ENCODE data around the gene TEAD3. TPM values are rescaled to one million over a fixed set of nuclear protein-coding genes. Genes with fewer than 3 reads are reported as not detected.

Gene TEAD3
- polyA plus RNA-seq, 1 donor from 2014 or later, result 0.10 TPM

DNA sequence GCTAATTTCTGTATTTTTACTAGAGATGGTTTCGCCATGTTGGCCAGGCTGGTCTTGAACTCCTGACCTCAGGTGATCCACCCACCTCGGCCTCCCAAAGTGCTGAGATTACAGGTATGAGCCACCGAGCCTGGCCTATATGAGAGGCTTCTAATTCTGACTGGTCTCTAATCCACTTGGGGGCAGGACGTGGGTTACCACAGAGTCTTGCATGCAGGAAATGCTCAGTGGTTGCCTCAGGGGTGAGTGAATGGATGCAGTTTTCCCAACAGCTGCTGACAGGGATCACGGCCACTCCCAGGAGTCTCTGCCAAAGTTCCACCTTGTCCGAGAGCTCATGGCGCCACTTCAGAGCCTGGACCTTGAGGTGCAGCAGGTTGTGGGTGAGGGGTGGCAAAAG, 51.2 kb downstream of the TEAD3 start:
- TF ChIP-seq MXI1 (conservative IDR thresholded peaks at IDR 0.05; ENCODE audit: poor library complexity, severe bottlenecking) (no peak), RAD21 (conservative IDR thresholded peaks at IDR 0.05) (no peak), TAF1 (IDR thresholded peaks at IDR 0.05; ENCODE audit: low read depth) (no peak), SMC3 (conservative IDR thresholded peaks at IDR 0.05; ENCODE audit: poor library complexity) (no peak)
- TF ChIP-seq, protein P1, sequence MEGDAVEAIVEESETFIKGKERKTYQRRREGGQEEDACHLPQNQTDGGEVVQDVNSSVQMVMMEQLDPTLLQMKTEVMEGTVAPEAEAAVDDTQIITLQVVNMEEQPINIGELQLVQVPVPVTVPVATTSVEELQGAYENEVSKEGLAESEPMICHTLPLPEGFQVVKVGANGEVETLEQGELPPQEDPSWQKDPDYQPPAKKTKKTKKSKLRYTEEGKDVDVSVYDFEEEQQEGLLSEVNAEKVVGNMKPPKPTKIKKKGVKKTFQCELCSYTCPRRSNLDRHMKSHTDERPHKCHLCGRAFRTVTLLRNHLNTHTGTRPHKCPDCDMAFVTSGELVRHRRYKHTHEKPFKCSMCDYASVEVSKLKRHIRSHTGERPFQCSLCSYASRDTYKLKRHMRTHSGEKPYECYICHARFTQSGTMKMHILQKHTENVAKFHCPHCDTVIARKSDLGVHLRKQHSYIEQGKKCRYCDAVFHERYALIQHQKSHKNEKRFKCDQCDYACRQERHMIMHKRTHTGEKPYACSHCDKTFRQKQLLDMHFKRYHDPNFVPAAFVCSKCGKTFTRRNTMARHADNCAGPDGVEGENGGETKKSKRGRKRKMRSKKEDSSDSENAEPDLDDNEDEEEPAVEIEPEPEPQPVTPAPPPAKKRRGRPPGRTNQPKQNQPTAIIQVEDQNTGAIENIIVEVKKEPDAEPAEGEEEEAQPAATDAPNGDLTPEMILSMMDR (IDR thresholded peaks at IDR 0.05; ENCODE audit: poor library complexity, severe bottlenecking), result no peak
- H4K20me1 ChIP-seq (ENCODE audit: insufficient read depth), result no peaks in the 10 kb centered on the region
- no peaks in the 10 kb centered on the region for H3K27me3 ChIP-seq (ENCODE audit: insufficient read depth, low read depth, low read length)
- H3K27ac ChIP-seq (ENCODE audit: low read length), result no peak overlapping the region
- no peaks in the 10 kb centered on the region for H3K79me2 ChIP-seq (replicated peaks; ENCODE audit: insufficient read depth, low read length)
- no peak overlapping the region for H3K4me3 ChIP-seq (ENCODE audit: low read length)
- H3K4me2 ChIP-seq (ENCODE audit: low read length), result no peak overlapping the region
- no peak overlapping the region for H2AFZ ChIP-seq (ENCODE audit: low read depth, low read length)
- H3K9me2 ChIP-seq (ENCODE audit: insufficient read depth, low read length), result no peaks in the 10 kb centered on the region
- H3K9ac ChIP-seq (ENCODE audit: low read length), result no peak overlapping the region
- H3K36me3 ChIP-seq (ENCODE audit: insufficient read depth, low read length), result no peaks in the 10 kb centered on the region
- no peaks in the 10 kb centered on the region for H3F3A ChIP-seq (ENCODE audit: insufficient read depth, low read length, poor library complexity, severe bottlenecking)
- no peaks in the 10 kb centered on the region for H3K9me3 ChIP-seq (ENCODE audit: low read length)

DNA sequence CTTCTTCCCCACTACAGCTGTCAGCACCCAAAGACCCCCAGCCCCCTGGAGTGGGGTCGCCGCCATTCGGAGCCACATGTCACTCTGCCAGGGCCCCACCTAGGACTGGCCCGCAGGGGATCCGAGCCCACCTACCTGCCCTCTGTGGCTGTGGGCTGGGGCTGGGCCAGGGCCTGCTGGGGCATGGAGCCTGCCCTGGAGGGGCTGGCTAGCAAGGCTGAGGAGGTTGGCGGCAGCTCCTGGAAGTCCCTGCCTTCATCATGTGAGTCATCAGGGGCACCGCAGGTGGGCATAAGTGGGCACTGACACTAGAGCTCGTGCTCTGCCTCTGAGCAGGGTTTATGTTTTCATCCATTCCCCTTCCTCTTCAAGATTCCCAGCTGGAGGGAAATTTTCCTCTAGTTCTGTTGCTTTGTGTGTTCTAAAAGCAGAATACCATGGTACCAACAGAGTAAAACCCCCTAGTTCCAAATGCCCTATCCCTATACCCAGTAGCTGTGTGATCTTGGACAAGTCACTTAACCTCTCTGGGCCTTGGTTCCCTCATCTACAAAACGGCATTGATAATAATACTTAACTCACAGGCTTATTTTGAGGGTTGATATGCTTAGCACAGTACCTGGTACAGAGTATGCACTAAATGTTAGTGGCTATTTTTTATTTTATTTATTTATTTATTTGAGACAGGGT, 53.4 kb downstream of the TEAD3 start:
- no peaks in the 10 kb centered on the region for H3K36me3 ChIP-seq (ENCODE audit: insufficient read depth, low read length)
- H3F3A ChIP-seq (ENCODE audit: insufficient read depth, low read length, poor library complexity, severe bottlenecking), result no peaks in the 10 kb centered on the region
- no peak overlapping the region for H3K4me2 ChIP-seq (ENCODE audit: low read length)
- no peaks in the 10 kb centered on the region for H3K79me2 ChIP-seq (replicated peaks; ENCODE audit: insufficient read depth, low read length)
- H3K27ac ChIP-seq (ENCODE audit: low read length), result no peak overlapping the region
- H4K20me1 ChIP-seq (ENCODE audit: insufficient read depth), result no peaks in the 10 kb centered on the region
- TF ChIP-seq MXI1 (conservative IDR thresholded peaks at IDR 0.05; ENCODE audit: poor library complexity, severe bottlenecking) (no peak), SMC3 (conservative IDR thresholded peaks at IDR 0.05; ENCODE audit: poor library complexity) (no peak), RAD21 (conservative IDR thresholded peaks at IDR 0.05) (no peak), EP300 (conservative IDR thresholded peaks at IDR 0.05; ENCODE audit: poor library complexity, severe bottlenecking) (no peak), REST (IDR thresholded peaks at IDR 0.05; ENCODE audit: borderline replicate concordance) (no peak), POLR2AphosphoS5 (IDR thresholded peaks at IDR 0.05) (no peak), EZH2 (IDR thresholded peaks at IDR 0.05; ENCODE audit: borderline replicate concordance, insufficient read depth, low read length, poor library complexity, severe bottlenecking) (no peak), TAF1 (IDR thresholded peaks at IDR 0.05; ENCODE audit: low read depth) (no peak)
- TF ChIP-seq, protein P1 (IDR thresholded peaks at IDR 0.05; ENCODE audit: poor library complexity, severe bottlenecking), result no peak
- H2AFZ ChIP-seq (ENCODE audit: low read depth, low read length), result no peak overlapping the region
- H3K9me2 ChIP-seq (ENCODE audit: insufficient read depth, low read length), result no peaks in the 10 kb centered on the region
- no peak overlapping the region for H3K4me3 ChIP-seq (ENCODE audit: low read length)
- no peaks in the 10 kb centered on the region for H3K27me3 ChIP-seq (ENCODE audit: insufficient read depth, low read depth, low read length)
- H3K9ac ChIP-seq (ENCODE audit: low read length), result no peak overlapping the region
- no peaks in the 10 kb centered on the region for H3K9me3 ChIP-seq (ENCODE audit: low read length)

Data from neural cell (in vitro differentiated cells).